Small intestine (tissue), 7 donors: ENCODE data around the gene LMAN1L. TPM values are rescaled to one million over a fixed set of nuclear protein-coding genes. Genes with fewer than 3 reads are reported as not detected.
"Not testable (repeated sequence)": the region's sequence is repeated elsewhere in the genome, so short reads cannot be mapped to it uniquely, and the experiment has no call there.

Source experiments
- DNase-seq, 2 donors: peaks; one replicate each; pipeline versions ENCODE4 v3.0.0 to v3.0.0-alpha.2; 2013
- FAIRE-seq: peaks from 2 replicates; lab custom pipeline; 2012; peaks lifted over from hg19 to GRCh38; lab: Jason Lieb, UNC
- H3K27ac ChIP-seq, 3 donors: one replicate each; pipeline ENCODE4 v1.5.1; 2013; ENCODE audit warnings: low read length in 2 of 3, mild to moderate bottlenecking in 2 of 3, control low read depth in 1 of 3, inconsistent platforms in 1 of 3, low read depth in 1 of 3, moderate library complexity in 1 of 3
- H3K27me3 ChIP-seq, 3 donors: one replicate each; pipeline ENCODE4 v1.6.1; 2013; ENCODE audit warnings: low read length in 3 of 3, inconsistent platforms in 1 of 3; ENCODE audit not compliant: control insufficient read depth in 3 of 3, insufficient read depth in 3 of 3
- H3K36me3 ChIP-seq, 3 donors: one replicate each; pipeline ENCODE4 v1.6.1; 2013; ENCODE audit warnings: low read length in 3 of 3, inconsistent platforms in 1 of 3, low read depth in 1 of 3, mild to moderate bottlenecking in 1 of 3, moderate library complexity in 1 of 3; ENCODE audit not compliant: control insufficient read depth in 3 of 3, insufficient read depth in 2 of 3
- H3K4me1 ChIP-seq, 3 donors: one replicate each; pipeline ENCODE4 v1.6.1; 2013; ENCODE audit warnings: low read length in 2 of 3, inconsistent platforms in 1 of 3, low read depth in 1 of 3, mild to moderate bottlenecking in 1 of 3, moderate library complexity in 1 of 3; ENCODE audit not compliant: control insufficient read depth in 3 of 3, insufficient read depth in 2 of 3
- H3K4me3 ChIP-seq, 3 donors: one replicate each; pipeline ENCODE4 v1.5.1; 2013; ENCODE audit warnings: low read length in 3 of 3, control low read depth in 1 of 3, inconsistent platforms in 1 of 3, low read depth in 1 of 3, mild to moderate bottlenecking in 1 of 3, moderate library complexity in 1 of 3
- H3K9me3 ChIP-seq, 2 donors: one replicate each; pipeline ENCODE4 v1.6.1; 2013; ENCODE audit warnings: low read depth in 1 of 2, low read length in 1 of 2; ENCODE audit not compliant: control insufficient read depth in 2 of 2, insufficient read depth in 1 of 2
- WGBS, 3 donors: extraction: QIAGEN DNeasy Blood & Tissue Kit; methylation state at CpG; one replicate each; pipeline ENCODE4 v1.1.7; 2013; 5-methylcytosine and 5-hydroxymethylcytosine counted together
- polyA plus RNA-seq, 4 donors: library from polyadenylated mRNA; stranded (reverse) in 3 of 4; unstranded in 1 of 4; fragments of 200-250 nt in 3 of 4; fragments of 120-200 nt in 1 of 4; gene quantifications; one replicate each; pipeline versions ENCODE4 v1.2.1 to v1.2.3, GENCODE V29; 2013
- donor health status: healthy with polysubstance abuse.
- donor health status: control.
- donor health status: control.
- donor health status: Bipolar disorder and iron deficiency.
- donor health status: healthy.

LMAN1L gene
- polyA plus RNA-seq, 4 donors = 0.46 TPM; not detected in 3

- DNase-seq = no peak
- FAIRE-seq = no peak
- Histone ChIP-seq H3K27me3 (no peaks in the 10 kb centered on the region), H3K36me3 (peaks cover 0 to 60% (median 0%) of the 10 kb centered on the region in 3 donors), H3K4me3 (peak overlapping the region; percentile 13 to 90 (median 84)), H3K27ac (peak overlapping the region; percentile 12 to 89 (median 21)), H3K4me1 (peaks cover 7 to 83% (median 42%) of the 10 kb centered on the region in 3 donors), H3K9me3 (no peaks in the 10 kb centered on the region)
- WGBS, 3 donors = 36 to 48% (median 41%) methylated on average over 8 of the region's 8 CpGs
Measured at GRCh38 chr15:74784426-74785193, 28.0 kb upstream of the LMAN1L start.

- FAIRE-seq (no peak), DNase-seq (no peak)
- Histone ChIP-seq H3K4me1 (peaks cover 8 to 83% (median 48%) of the 10 kb centered on the region in 3 donors), H3K9me3 (no peaks in the 10 kb centered on the region), H3K4me3 (peak overlapping the region in 1 of 3 donors; percentile 13), H3K36me3 (peaks cover 0 to 68% (median 0%) of the 10 kb centered on the region in 3 donors), H3K27ac (peak overlapping the region; percentile 21 to 89 (median 61)), H3K27me3 (no peaks in the 10 kb centered on the region)
- WGBS, 3 donors = 49 to 62% (median 62%) methylated on average over 13 of the region's 13 CpGs
Measured at GRCh38 chr15:74785194-74786032, 27.2 kb upstream of the LMAN1L start.

GRCh38 chr15:74786081-74786480 is 26.6 kb upstream of the LMAN1L start:
- peak overlapping the region in 2 of 3 donors; percentile 63 to 84 for H3K27ac ChIP-seq
- not testable (repeated sequence) for FAIRE-seq, H3K27me3 ChIP-seq, DNase-seq, H3K9me3 ChIP-seq, H3K4me3 ChIP-seq
- 62 to 73% (median 62%) methylated on average over 12 of the region's 12 CpGs for WGBS, 3 donors
- peaks cover 6 to 83% (median 52%) of the 10 kb centered on the region in 3 donors for H3K4me1 ChIP-seq
- H3K36me3 ChIP-seq = peaks cover 0 to 72% (median 0%) of the 10 kb centered on the region in 3 donors

- FAIRE-seq (no peak), DNase-seq (no peak)
- no peaks in the 10 kb centered on the region for H3K27me3 ChIP-seq
- H3K9me3 ChIP-seq = no peaks in the 10 kb centered on the region
- WGBS, 3 donors = 30 to 43% (median 37%) methylated on average over 7 of the region's 7 CpGs
- peaks cover 6 to 83% (median 49%) of the 10 kb centered on the region in 3 donors for H3K4me1 ChIP-seq
- H3K27ac ChIP-seq = peak overlapping the region; percentile 34 to 84 (median 63)
- H3K4me3 ChIP-seq = peak overlapping the region in 1 of 3 donors; percentile 9
- peaks cover 0 to 74% (median 0%) of the 10 kb centered on the region in 3 donors for H3K36me3 ChIP-seq
Measured at GRCh38 chr15:74786551-74787165, 26.0 kb upstream of the LMAN1L start.

GRCh38 chr15:74787251-74788041 is 25.2 kb upstream of the LMAN1L start:
- DNase-seq (peak; percentile 78 to 88), FAIRE-seq (no peak)
- no peaks in the 10 kb centered on the region for H3K27me3 ChIP-seq
- H3K4me3 ChIP-seq = peak overlapping the region in 1 of 3 donors; percentile 16
- peak overlapping the region; percentile 68 to 88 (median 84) for H3K27ac ChIP-seq
- H3K36me3 ChIP-seq = peaks cover 0 to 82% (median 0%) of the 10 kb centered on the region in 3 donors
- no peaks in the 10 kb centered on the region for H3K9me3 ChIP-seq
- 20 to 28% (median 22%) methylated on average over 13 of the region's 13 CpGs for WGBS, 3 donors
- H3K4me1 ChIP-seq = peaks cover 7 to 90% (median 49%) of the 10 kb centered on the region in 3 donors

GRCh38 chr15:74788042-74788682 is 24.5 kb upstream of the LMAN1L start:
- WGBS, 3 donors = 19 to 30% (median 25%) methylated on average over 6 to 7 of the region's 7 CpGs
- no peaks in the 10 kb centered on the region for H3K27me3 ChIP-seq
- peaks cover 0 to 89% (median 0%) of the 10 kb centered on the region in 3 donors for H3K36me3 ChIP-seq
- FAIRE-seq (no peak), DNase-seq (no peak)
- no peaks in the 10 kb centered on the region for H3K9me3 ChIP-seq
- peak overlapping the region; percentile 68 to 88 (median 84) for H3K27ac ChIP-seq
- H3K4me1 ChIP-seq = peaks cover 7 to 94% (median 49%) of the 10 kb centered on the region in 3 donors
- peak overlapping the region in 1 of 3 donors; percentile 16 for H3K4me3 ChIP-seq

- Histone ChIP-seq H3K9me3 (no peaks in the 10 kb centered on the region), H3K4me3 (peak overlapping the region in 1 of 3 donors; percentile 32), H3K27ac (peak overlapping the region; percentile 68 to 88 (median 84)), H3K27me3 (no peaks in the 10 kb centered on the region), H3K4me1 (peaks cover 7 to 94% (median 47%) of the 10 kb centered on the region in 3 donors), H3K36me3 (peaks cover 0 to 88% (median 0%) of the 10 kb centered on the region in 3 donors)
- DNase-seq = peak; percentile 36 to 60
- WGBS, 3 donors = 7 to 26% (median 15%) methylated on average over 9 of the region's 9 CpGs
- no peak for FAIRE-seq
Measured at GRCh38 chr15:74788683-74789151, 23.9 kb upstream of the LMAN1L start.
